RWPE1 (cell line): ENCODE data around the gene NPTX2.
A peak's percentile ranks its signal among the peaks of the same experiment; 100 is the strongest.

Experiments
- CTCF ChIA-PET: fragments of 350-600 bp; sonication (Branson Sonifier 250); formaldehyde crosslinking; extraction: SDS; loops from one replicate; lab custom pipeline; 2021; lab: Yijun Ruan, JAX
- POLR2A ChIA-PET: fragments of 400-600 bp; formaldehyde crosslinking; extraction: SDS; loops from one replicate; lab custom pipeline; 2020; ENCODE audit warnings: antibody characterized with exemption; ENCODE audit not compliant: low non-redundant PET; lab: Yijun Ruan, JAX
- DNase-seq: peaks from one replicate; pipeline ENCODE4 v3.0.0; 2012; ENCODE audit warnings: low spot score
- H3K27ac ChIP-seq: fragments of 450-650 bp; 2 replicates; pipeline ENCODE4 v1.5.1; 2017
- CTCF ChIP-seq: fragments of 450-650 bp; conservative IDR thresholded peaks from 2 replicates; pipeline ENCODE4 v1.5.1; 2017; ENCODE audit warnings: low read depth, mild to moderate bottlenecking

NPTX2 gene

GRCh38 chr7:98622926-98623325 is 5.8 kb downstream of the NPTX2 start:
- ChIA-PET CTCF (no interaction called here), POLR2A (no interaction called here)
- DNase-seq = no peak

GRCh38 chr7:98624846-98625420 is 7.8 kb downstream of the NPTX2 start:
- no peak overlapping the region for H3K27ac ChIP-seq
- ChIA-PET POLR2A (no interaction called here), CTCF (no interaction called here)
- no peak for DNase-seq
- TF ChIP-seq CTCF = no peak

More at GRCh38 chr7:98622926-98623325, 5.8 kb downstream of the NPTX2 start:
- no peak for TF ChIP-seq CTCF
- H3K27ac ChIP-seq = no peak overlapping the region

GRCh38 chr7:98626460-98627412 is 9.7 kb downstream of the NPTX2 start:
- CTCF ChIA-PET = interaction anchor here (2.0 kb wide), 1 partner anchor 10 kb away, joined by 6 read pairs; the partner anchor contains the start of gene NPTX2
- no peak for TF ChIP-seq CTCF
- POLR2A ChIA-PET = no interaction called here
- no peak for DNase-seq
- H3K27ac ChIP-seq = no peak overlapping the region

- ChIA-PET CTCF (interaction anchor here (2.0 kb wide), 1 partner anchor 10 kb away, joined by 6 read pairs; the partner anchor contains the start of gene NPTX2), POLR2A (no interaction called here)
- no peak for DNase-seq
- TF ChIP-seq CTCF = no peak
- no peak overlapping the region for H3K27ac ChIP-seq
Observed at GRCh38 chr7:98627413-98627790, 10.3 kb downstream of the NPTX2 start.

GRCh38 chr7:98628418-98628817 is 11.3 kb downstream of the NPTX2 start:
- no peak for DNase-seq
- CTCF ChIA-PET = no interaction called here
- POLR2A ChIA-PET = no interaction called here
- peak overlapping the region; percentile 58 for H3K27ac ChIP-seq
- TF ChIP-seq CTCF = no peak

- H3K27ac ChIP-seq = peak overlapping the region; percentile 58
- CTCF ChIA-PET = interaction anchor here (0.7 kb wide), 1 partner anchor 20 kb away, joined by 3 read pairs; no protein-coding TSS in a partner anchor
Observed at GRCh38 chr7:98629001-98629431, 11.9 kb downstream of the NPTX2 start.

More at GRCh38 chr7:98629001-98629431, 11.9 kb downstream of the NPTX2 start:
- DNase-seq = no peak
- POLR2A ChIA-PET = no interaction called here
- TF ChIP-seq CTCF = no peak
